GM20000 (cell line): ENCODE measurements around the gene CAND2.

Experiments
- DNase-seq: peaks from one replicate; pipeline ENCODE4 v3.0.0; 2012; ENCODE audit warnings: low spot score
- CTCF ChIP-seq: IDR thresholded peaks from 2 replicates; pipeline ENCODE4 v1.5.1; 2012; ENCODE audit warnings: mild to moderate bottlenecking, control low read depth; ENCODE audit errors: extremely low read depth, missing control alignments

Gene CAND2

DNA sequence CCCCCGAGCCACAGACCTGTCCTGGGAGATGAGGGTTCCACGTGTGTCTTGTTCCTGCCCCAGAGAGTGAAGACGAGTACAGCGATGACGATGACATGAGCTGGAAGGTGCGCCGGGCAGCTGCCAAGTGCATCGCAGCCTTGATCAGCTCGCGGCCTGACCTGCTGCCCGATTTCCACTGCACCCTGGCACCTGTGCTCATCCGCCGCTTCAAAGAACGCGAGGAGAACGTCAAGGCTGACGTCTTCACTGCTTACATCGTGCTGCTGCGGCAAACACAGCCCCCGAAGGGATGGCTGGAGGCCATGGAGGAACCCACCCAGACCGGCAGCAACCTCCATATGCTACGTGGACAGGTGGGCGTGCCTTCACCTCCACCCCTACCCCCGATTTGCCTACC, 18.6 kb downstream of the CAND2 start:
- DNase-seq = no peak

GRCh38 chr3:12815719-12816118, 19.2 kb downstream of the CAND2 start:
- no peak for TF ChIP-seq CTCF
- no peak for DNase-seq

More for the DNA sequence above, 18.6 kb downstream of the CAND2 start:
- no peak for TF ChIP-seq CTCF

GRCh38 chr3:12816521-12817342, 20.3 kb downstream of the CAND2 start:
- DNase-seq = no peak
- no peak for TF ChIP-seq CTCF

DNA sequence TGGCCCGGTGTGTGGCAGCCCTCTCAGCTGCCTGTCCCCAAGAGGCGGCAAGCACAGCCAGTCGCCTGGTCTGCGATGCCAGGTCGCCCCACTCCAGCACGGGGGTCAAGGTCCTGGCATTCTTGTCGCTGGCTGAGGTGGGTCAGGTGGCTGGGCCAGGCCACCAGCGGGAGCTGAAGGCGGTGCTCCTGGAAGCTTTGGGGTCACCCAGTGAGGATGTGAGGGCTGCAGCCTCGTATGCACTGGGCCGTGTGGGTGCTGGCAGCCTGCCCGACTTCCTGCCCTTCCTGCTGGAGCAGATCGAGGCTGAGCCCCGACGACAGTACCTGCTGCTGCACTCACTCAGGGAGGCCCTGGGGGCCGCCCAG, 20.8 kb downstream of the CAND2 start:
- no peak for TF ChIP-seq CTCF
- DNase-seq = no peak

GRCh38 chr3:12818273-12818672, 21.8 kb downstream of the CAND2 start:
- no peak for DNase-seq
- no peak for TF ChIP-seq CTCF

DNA sequence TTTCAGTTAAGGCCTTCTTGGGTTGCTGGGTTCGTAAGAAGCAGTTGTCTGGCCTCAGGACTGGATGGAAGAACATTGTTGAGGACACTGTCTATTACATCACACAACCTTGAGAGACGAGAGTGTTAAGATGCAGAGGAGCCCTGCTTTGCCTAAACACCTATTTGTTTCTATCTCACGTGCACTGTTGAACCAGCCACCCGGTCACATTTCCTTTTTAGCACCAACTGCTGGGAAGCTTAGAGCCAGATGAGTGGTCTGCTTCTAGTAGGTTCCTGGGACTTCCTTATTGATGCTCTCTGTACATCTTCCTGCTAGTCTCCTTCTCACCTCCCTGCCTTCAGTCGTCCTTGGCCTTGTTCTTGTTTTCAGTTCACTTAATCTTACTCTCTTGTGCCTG, 22.3 kb downstream of the CAND2 start:
- DNase-seq = no peak
- no peak for TF ChIP-seq CTCF

- DNase-seq = no peak
- TF ChIP-seq CTCF = peak; percentile 44
These were observed 26.4 kb downstream of the CAND2 start for GRCh38 chr3:12822725-12823373.
